GM10248 (cell line): ENCODE data around the gene SERTAD2.

Experiments used
- CTCF ChIA-PET: fragments of 300-600 bp; sonication (Branson Sonifier 250); formaldehyde crosslinking; extraction: SDS; loops from one replicate; lab custom pipeline; 2021; ENCODE audit warnings: antibody characterized with exemption; lab: Yijun Ruan, JAX
- POLR2A ChIA-PET: fragments of 350-650 bp; sonication (Branson Sonifier 250); formaldehyde crosslinking; extraction: SDS; loops from one replicate; lab custom pipeline; 2020; ENCODE audit warnings: antibody characterized with exemption; lab: Yijun Ruan, JAX
- DNase-seq: peaks from one replicate; pipeline ENCODE4 v3.0.0; 2012; ENCODE audit errors: extremely low spot score
- TF ChIP-seq, protein P1 (sequence below): IDR thresholded peaks from 2 replicates; pipeline ENCODE4 v1.5.1; 2012; ENCODE audit warnings: mild to moderate bottlenecking, low read depth; ENCODE audit errors: extremely low read depth, missing control alignments, control extremely low read depth

The SERTAD2 gene

DNA sequence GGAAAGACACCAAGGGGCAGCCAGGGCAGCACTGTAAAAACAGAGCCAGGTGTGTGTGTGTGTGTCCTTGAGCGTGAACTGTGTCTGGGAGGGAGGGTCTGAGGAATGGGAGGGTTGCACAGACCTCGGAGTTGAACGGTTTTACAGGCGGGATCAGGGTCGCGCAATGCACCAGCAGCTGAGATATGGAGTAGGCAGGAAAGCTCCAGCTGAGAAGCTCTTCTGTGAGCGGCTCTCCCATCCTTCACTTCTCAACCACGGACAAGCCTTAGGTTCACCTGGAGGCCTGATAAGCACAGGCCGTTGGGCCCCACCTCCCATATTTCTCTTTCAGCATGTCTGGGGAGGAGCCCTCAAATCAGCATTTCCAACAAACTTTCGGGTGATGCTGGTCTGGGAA is 12.1 kb downstream of the SERTAD2 start:
- DNase-seq: no peak
- CTCF ChIA-PET: interaction anchor here (3.4 to 6.7 kb wide), 3 partner anchors 9 to 35 kb away, joined by 13 to 94 read pairs (median 43); partner anchors contain the start of gene SERTAD2
- TF ChIP-seq, protein P1, sequence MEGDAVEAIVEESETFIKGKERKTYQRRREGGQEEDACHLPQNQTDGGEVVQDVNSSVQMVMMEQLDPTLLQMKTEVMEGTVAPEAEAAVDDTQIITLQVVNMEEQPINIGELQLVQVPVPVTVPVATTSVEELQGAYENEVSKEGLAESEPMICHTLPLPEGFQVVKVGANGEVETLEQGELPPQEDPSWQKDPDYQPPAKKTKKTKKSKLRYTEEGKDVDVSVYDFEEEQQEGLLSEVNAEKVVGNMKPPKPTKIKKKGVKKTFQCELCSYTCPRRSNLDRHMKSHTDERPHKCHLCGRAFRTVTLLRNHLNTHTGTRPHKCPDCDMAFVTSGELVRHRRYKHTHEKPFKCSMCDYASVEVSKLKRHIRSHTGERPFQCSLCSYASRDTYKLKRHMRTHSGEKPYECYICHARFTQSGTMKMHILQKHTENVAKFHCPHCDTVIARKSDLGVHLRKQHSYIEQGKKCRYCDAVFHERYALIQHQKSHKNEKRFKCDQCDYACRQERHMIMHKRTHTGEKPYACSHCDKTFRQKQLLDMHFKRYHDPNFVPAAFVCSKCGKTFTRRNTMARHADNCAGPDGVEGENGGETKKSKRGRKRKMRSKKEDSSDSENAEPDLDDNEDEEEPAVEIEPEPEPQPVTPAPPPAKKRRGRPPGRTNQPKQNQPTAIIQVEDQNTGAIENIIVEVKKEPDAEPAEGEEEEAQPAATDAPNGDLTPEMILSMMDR: no peak
- POLR2A ChIA-PET: no interaction called here

- TF ChIP-seq, protein P1: no peak
- ChIA-PET CTCF (interaction anchor here (0.7 to 5.5 kb wide), 11 partner anchors 8 to 220 kb away, joined by 3 to 43 read pairs (median 3); partner anchors contain the start of gene SERTAD2), POLR2A (interaction anchor here (0.6 kb wide), 1 partner anchor 418 kb away, joined by 10 read pairs; no protein-coding TSS in a partner anchor)
- DNase-seq: no peak
Observed at GRCh38 chr2:64640153-64641044, 13.3 kb downstream of the SERTAD2 start.

- no peak for DNase-seq
- TF ChIP-seq, protein P1: no peak
- CTCF ChIA-PET: interaction anchor here (0.7 to 5.5 kb wide), 9 partner anchors 10 to 190 kb away, joined by 3 to 43 read pairs (median 3); partner anchors contain the start of gene SERTAD2
- POLR2A ChIA-PET: no interaction called here
Observed at GRCh38 chr2:64639691-64640090, 14.0 kb downstream of the SERTAD2 start.

DNA sequence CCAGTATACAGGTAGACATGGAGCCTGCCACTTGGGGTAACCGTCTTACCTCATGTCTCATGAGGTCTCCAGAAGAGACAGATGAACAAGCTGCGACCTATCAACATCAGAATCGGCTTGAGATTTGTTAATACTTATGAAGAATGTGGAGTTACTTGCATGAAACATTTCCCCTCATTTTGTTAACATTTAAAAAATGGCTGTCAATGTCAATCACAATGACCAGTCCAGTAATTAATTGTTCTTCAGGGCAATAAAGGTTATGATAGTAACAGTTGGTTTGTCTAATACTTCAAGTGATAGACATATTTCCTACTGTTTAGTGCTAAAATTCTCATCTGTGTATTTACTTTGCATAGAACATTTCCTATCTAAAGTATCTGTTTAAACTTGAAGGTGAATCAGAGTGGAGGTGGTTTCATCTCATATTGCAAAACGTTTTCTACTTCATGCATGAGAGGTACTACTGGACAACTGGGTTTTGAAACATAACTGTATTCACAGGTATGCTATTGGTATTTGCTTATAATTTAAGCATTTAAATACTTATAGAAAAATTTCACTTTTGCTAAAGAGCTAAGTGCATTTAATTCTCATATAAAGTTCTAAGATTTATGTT is 15.1 kb downstream of the SERTAD2 start:
- ChIA-PET POLR2A (no interaction called here), CTCF (interaction anchor here (1.6 to 5.5 kb wide), 4 partner anchors 8 to 31 kb away, joined by 4 to 43 read pairs (median 12); partner anchors contain the start of gene SERTAD2)

DNA sequence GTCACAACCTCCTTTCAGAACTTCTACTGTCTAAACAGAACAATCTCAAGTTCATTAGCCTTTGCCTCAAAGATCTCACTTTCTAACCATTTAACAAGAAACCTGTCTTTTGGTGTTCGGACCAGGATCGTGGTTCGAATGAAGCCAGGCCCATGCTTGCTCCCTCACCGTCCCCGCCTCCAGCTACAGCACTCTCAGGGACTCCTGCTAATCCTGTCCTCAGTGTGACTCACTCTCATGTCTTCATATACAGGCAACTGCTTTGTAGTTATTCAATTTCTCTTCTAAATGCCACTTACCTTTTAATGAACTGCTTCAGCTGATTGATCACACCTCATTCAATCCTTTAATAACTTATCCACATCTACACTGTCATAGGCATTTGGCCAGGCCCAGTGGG is 15.8 kb downstream of the SERTAD2 start:
- TF ChIP-seq, protein P1: no peak
- DNase-seq: no peak
- POLR2A ChIA-PET: no interaction called here
- CTCF ChIA-PET: interaction anchor here (1.2 to 5.5 kb wide), 5 partner anchors 8 to 307 kb away, joined by 3 to 43 read pairs (median 4); partner anchors contain the start of gene SERTAD2

More for the DNA sequence above, 15.1 kb downstream of the SERTAD2 start:
- no peak for DNase-seq
- TF ChIP-seq, protein P1: no peak

DNA sequence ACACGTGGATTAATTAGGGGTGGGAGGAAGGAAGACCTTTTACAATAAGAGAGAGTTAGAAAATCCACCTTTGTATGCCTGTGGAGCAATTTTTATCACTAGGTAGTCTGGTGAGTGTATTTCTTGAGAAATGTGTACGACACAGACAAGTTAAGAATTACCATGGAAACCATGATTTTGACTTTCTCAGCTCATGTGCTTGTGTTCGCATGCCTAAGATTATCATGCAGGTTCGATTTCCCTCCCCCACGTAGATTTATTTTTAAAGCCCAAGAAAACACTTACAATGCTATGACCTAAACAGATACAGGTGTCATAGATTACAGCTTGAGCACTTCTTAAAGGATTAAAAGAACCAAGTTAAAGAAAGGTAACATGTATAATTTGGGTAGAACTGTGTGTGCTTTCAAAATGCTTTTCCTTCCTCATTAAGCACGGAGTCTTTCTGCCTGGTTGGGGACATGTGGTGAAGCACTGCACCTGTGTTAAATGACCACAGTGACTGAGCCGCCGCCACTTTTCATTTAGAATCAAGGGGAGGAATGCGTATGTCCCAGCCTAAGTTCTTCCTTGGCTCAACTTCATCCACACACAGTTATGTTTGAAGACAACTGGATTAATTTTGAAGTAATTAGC is 16.6 kb downstream of the SERTAD2 start:
- peak; percentile 58 for DNase-seq
- CTCF ChIA-PET: interaction anchor here (1.0 to 5.5 kb wide), 12 partner anchors 9 to 306 kb away, joined by 3 to 43 read pairs (median 4); partner anchors contain the start of gene SERTAD2
- TF ChIP-seq, protein P1: no peak
- POLR2A ChIA-PET: interaction anchor here (1.2 kb wide), 1 partner anchor 114 kb away, joined by 4 read pairs; no protein-coding TSS in a partner anchor
